NB4 (cell line): Measurements from ENCODE around the gene NFYC.

Experiments used
- DNase-seq: peaks from one replicate; pipeline ENCODE4 v3.0.0; 2010; ENCODE audit warnings: low read depth
- H3K4me3 ChIP-seq: one replicate; pipeline ENCODE4 v1.5.1; 2011; ENCODE audit warnings: mild to moderate bottlenecking, low read depth, low read length, moderate library complexity
- MYC ChIP-seq: IDR thresholded peaks from 2 replicates; pipeline ENCODE4 v1.6.1; 2011; ENCODE audit warnings: low read depth, low read length
- POLR2A ChIP-seq: IDR thresholded peaks from 2 replicates; pipeline ENCODE4 v1.6.1; 2011; ENCODE audit warnings: mild to moderate bottlenecking; ENCODE audit not compliant: insufficient read length; ENCODE audit errors: extremely low read depth
- TF ChIP-seq, protein P1 (sequence below): IDR thresholded peaks from one replicate; pipeline ENCODE4 v1.5.1; 2012; ENCODE audit warnings: low read depth, low read length
- TF ChIP-seq, protein P2 (sequence below): IDR thresholded peaks from 2 replicates; pipeline ENCODE4 v1.6.1; 2011; ENCODE audit warnings: low read depth, low read length

NFYC gene

DNA sequence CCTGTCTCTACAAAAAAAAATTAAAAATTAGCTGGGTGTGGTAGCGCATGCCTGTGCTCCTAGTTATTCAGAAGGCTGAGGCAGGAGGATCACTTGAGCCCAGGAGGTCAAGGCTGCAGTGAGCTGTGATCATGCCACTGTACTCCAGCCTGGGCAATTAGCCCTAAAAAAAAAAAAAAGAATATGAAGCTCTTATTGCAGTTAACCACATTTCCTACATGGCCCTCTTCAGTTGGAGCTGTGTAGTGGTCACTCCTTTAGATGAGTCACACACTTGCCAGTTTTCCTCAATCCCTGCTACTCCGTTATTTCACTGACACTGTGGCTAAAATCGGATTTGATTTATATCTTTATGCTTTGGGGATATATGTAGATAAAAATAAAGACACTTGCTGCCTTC is 11.8 kb downstream of the NFYC start:
- peak; percentile 48 for DNase-seq
- TF ChIP-seq, protein P1, sequence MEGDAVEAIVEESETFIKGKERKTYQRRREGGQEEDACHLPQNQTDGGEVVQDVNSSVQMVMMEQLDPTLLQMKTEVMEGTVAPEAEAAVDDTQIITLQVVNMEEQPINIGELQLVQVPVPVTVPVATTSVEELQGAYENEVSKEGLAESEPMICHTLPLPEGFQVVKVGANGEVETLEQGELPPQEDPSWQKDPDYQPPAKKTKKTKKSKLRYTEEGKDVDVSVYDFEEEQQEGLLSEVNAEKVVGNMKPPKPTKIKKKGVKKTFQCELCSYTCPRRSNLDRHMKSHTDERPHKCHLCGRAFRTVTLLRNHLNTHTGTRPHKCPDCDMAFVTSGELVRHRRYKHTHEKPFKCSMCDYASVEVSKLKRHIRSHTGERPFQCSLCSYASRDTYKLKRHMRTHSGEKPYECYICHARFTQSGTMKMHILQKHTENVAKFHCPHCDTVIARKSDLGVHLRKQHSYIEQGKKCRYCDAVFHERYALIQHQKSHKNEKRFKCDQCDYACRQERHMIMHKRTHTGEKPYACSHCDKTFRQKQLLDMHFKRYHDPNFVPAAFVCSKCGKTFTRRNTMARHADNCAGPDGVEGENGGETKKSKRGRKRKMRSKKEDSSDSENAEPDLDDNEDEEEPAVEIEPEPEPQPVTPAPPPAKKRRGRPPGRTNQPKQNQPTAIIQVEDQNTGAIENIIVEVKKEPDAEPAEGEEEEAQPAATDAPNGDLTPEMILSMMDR: no peak
- TF ChIP-seq POLR2A (no peak), MYC (no peak)

DNA sequence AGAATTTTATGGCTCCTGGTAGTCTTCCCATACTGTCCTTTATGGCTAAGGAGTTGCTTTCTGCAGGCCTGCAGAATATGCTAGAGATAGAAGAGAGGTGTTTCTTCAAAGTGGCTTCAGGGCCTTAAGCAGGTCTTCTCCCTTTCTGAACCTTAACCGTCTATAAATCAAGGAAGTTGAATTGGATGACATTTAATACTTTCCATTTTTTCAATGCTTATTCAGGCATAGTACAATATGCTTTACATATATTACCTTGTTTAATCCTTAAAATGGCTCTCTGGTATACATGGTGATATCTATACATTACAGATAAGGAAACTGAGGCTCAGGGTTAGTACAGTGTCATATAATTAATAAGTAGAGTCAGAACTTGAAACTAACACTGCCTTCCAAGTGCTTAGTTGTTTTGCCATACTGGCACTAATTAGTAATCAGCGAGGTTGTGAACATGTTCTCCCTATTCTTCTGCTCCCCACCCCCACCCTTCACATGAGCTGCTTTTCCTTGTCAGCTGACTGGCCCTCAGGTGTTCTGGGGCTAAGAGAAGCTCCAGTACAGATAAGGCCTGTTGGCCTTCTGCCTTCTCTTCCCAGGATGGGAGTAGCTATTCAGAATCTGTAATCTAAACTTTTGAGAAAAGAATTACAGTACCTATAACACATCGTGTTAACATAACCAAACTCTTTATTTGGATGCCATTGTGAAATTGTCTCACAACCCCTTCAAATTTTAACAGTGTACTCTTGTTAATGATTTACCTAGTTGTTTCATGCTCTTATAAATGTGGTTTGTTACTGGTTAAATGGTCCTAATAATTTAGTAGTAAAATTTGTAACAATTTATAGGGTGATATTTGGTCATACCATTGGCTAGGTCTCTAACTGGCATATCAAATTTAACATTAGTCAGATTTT is 13.6 kb downstream of the NFYC start:
- no peak overlapping the region for H3K4me3 ChIP-seq
- TF ChIP-seq, protein P1: no peak
- TF ChIP-seq MYC (no peak), POLR2A (no peak)
- TF ChIP-seq, protein P2, sequence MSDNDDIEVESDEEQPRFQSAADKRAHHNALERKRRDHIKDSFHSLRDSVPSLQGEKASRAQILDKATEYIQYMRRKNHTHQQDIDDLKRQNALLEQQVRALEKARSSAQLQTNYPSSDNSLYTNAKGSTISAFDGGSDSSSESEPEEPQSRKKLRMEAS: no peak
- DNase-seq: no peak

More for the DNA sequence above, 11.8 kb downstream of the NFYC start:
- H3K4me3 ChIP-seq: no peak overlapping the region

DNA sequence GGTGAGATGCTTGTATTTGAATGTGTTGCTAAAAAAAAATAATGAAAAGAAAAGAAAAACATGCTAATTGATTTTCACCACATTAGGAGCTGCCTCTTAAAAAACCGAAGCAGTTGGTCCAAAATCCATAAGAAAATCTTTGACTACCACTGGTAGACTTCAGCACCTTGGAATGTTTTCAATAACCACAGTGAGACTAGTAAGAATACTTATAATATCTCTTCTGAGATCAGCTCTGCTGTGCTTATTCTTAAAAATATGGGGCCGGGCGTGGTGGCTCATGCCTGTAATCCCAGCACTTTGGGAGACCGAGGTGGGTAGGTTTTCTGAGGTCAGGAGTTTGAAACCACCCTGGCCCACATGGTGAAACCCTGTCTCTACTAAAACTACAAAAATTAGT is 15.1 kb downstream of the NFYC start:
- no peak for DNase-seq
- TF ChIP-seq, protein P1: no peak
- TF ChIP-seq MYC (no peak), POLR2A (no peak)
- TF ChIP-seq, protein P2: no peak
- no peak overlapping the region for H3K4me3 ChIP-seq

DNA sequence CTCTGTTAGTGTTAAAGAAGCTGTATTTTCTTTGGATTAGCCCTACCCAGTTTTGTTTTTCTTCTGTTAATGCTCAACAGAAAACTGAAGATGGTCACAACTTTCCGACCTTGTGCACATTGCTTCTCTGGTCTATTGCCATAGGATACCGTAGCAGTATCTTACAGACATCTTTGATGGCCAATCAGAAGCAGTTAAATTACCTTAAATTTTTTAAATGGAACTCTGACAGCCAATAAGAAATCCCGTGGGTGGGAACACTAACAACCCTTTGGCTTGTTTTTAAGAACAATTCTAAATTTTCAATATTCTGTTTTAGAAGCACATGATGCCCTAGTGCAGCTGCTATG is 17.2 kb downstream of the NFYC start:
- TF ChIP-seq, protein P2: no peak
- TF ChIP-seq, protein P1: no peak
- TF ChIP-seq POLR2A: no peak
- TF ChIP-seq MYC: no peak
- H3K4me3 ChIP-seq: no peak overlapping the region
- no peak for DNase-seq

DNA sequence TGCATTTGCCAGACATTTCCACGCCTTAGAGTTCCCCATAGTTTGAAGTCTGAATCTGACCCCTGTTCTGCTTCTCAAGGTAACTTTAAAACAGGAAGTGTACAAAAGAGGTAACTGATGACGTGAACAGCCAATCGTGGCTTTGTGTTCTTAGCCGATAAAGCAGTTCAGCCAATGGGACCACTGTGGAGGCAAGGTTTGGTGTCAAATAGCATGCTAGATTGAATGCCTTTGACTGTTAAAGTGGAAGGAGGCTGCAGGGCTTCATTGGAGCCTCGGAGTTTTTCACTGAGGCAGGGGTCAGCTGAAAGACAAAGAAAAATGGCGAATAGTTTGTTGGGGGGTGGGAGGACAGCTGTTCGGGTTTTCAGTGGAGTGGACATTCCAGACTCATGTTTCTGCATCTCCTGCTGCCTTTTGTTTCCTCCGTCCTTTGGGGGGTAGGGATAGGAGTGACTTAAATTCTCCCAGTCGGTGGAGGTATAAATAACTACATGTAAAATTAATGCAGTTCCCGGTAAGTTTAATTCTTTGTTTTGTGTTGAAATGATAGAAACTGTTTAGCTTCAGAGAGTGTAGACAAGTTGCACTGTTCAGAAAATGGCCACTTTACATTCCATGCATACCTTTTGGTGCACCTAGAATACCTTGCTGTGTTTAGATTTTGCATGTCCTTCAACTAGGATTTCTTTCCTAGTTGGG is 17.7 kb downstream of the NFYC start:
- peak; percentile 77 for DNase-seq
- peak; percentile 79 for TF ChIP-seq POLR2A
- TF ChIP-seq, protein P1: no peak
- TF ChIP-seq, protein P2: peak; percentile 3; the same call in 1 of the 2 replicates
- H3K4me3 ChIP-seq: peak overlapping the region; percentile 2
